Stimulated activated naive B cell treated with anti-CD40 and anti-IgM and Interleukin-4, amounts not matched to agents 10 μg/mL and 1 μg/mL and 100 μg/mL, for 72 hours (primary cell): ENCODE data around the gene PANX3.

Experiments
- ATAC-seq, 2 donors: fragments of 150-1000 bp; cut with Tn5 transposase; replicated peaks; 2 replicates each; pipeline ENCODE4 v1.10.0; 2021; ENCODE audit warnings: moderate library complexity in 1 of 2
- DNase-seq: peaks from one replicate; pipeline ENCODE4 v3.0.0; 2021
- H3K27ac Mint-ChIP-seq: one replicate; pipeline ENCODE4 v1.8.0; 2022; ENCODE audit warnings: mild to moderate bottlenecking, mixed read lengths
- H3K27me3 Mint-ChIP-seq, 2 donors: one replicate each; pipeline ENCODE4 v1.8.0; 2022; ENCODE audit warnings: mixed read lengths in 2 of 2
- H3K36me3 Mint-ChIP-seq, 2 donors: one replicate each; pipeline ENCODE4 v1.8.0; 2022; ENCODE audit warnings: mixed read lengths in 2 of 2, mild to moderate bottlenecking in 1 of 2
- H3K4me1 Mint-ChIP-seq, 2 donors: one replicate each; pipeline ENCODE4 v1.8.0; 2022; ENCODE audit warnings: mixed read lengths in 2 of 2, mild to moderate bottlenecking in 1 of 2
- H3K4me3 Mint-ChIP-seq, 2 donors: one replicate each; pipeline ENCODE4 v1.8.0; 2022; ENCODE audit warnings: mild to moderate bottlenecking in 2 of 2, mixed read lengths in 2 of 2, moderate library complexity in 1 of 2
- H3K9me3 Mint-ChIP-seq, 2 donors: one replicate each; pipeline ENCODE4 v1.8.0; 2022; ENCODE audit warnings: mixed read lengths in 2 of 2, mild to moderate bottlenecking in 1 of 2

The PANX3 gene, protein sequence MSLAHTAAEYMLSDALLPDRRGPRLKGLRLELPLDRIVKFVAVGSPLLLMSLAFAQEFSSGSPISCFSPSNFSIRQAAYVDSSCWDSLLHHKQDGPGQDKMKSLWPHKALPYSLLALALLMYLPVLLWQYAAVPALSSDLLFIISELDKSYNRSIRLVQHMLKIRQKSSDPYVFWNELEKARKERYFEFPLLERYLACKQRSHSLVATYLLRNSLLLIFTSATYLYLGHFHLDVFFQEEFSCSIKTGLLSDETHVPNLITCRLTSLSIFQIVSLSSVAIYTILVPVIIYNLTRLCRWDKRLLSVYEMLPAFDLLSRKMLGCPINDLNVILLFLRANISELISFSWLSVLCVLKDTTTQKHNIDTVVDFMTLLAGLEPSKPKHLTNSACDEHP

DNA sequence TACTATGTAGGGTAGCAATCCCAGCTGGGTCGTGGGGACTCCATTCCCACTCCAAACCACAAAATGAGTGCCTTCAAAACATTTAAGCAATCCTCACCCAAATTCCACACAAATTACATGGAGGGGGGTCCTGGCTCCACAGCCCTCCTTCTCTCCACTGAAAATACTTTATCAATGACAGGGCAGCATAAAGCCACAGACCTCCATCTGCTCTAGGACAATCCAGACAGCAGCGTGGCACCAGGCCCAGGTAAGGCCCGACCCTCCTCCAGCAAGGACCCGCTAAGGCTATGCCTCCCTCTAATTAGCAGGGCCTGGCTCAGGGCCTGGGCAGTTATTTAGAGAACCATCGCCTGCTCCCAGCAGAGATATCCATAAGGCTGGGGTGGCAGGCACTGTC lies at the start of gene PANX3:
Gene PANX3, plus strand, starts transcription at position 365 of the 400 bp plus-strand sequence. CDS start 129 bp downstream, outside the sequence.
- no peak within 1 kb of the TSS for H3K4me3 Mint-ChIP-seq
- H3K27ac Mint-ChIP-seq: no peak within 1 kb of the TSS
- peaks cover 11 to 23% of the 10 kb centered on the region in 2 donors for H3K27me3 Mint-ChIP-seq
- H3K36me3 Mint-ChIP-seq: no peaks in the 10 kb centered on the region
- no peaks in the 10 kb centered on the region for H3K9me3 Mint-ChIP-seq
- H3K4me1 Mint-ChIP-seq: peaks cover 0 to under 1% of the 10 kb centered on the region in 2 donors
- DNase-seq (no peak), ATAC-seq (no peak)

DNA sequence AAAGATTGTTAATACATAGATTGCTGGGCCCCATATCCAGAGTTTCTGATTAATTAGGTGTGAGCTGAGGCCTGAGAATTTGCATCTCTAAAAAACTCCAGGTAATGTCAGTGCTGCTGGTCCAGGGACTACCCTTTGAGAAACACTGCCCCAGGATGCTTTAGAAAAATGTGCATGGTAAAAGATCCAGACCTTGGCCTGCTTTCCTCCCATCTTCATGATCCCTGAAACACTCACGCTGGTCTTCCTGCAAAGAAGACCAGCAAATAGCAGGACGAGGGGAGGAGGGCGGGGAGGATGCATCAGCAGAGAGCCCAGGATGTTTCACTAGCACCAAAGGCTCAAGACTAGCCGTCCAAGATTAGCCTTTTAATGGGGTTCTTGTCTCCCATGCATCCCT lies 41.5 kb upstream of the PANX3 start, which contains the start of gene OR8A1:
Gene OR8A1, plus strand, starts transcription at position 301 of the 400 bp plus-strand sequence. CDS start 123 bp downstream, outside the sequence.
- no peak for ATAC-seq
- Mint-ChIP-seq H3K4me3 (no peak within 1 kb of the TSS), H3K27me3 (peaks cover 17 to 36% of the 10 kb centered on the region in 2 donors), H3K36me3 (no peaks in the 10 kb centered on the region), H3K9me3 (peaks cover 0 to 1% of the 10 kb centered on the region in 2 donors), H3K4me1 (no peaks in the 10 kb centered on the region), H3K27ac (no peak within 1 kb of the TSS)
- no peak for DNase-seq

DNA sequence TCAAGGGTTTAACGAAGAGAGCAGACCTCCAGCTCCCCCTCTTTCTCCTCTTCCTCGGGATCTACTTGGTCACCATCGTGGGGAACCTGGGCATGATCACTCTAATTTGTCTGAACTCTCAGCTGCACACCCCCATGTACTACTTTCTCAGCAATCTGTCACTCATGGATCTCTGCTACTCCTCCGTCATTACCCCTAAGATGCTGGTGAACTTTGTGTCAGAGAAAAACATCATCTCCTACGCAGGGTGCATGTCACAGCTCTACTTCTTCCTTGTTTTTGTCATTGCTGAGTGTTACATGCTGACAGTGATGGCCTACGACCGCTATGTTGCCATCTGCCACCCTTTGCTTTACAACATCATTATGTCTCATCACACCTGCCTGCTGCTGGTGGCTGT lies 41.1 kb upstream of the PANX3 start:
- Mint-ChIP-seq H3K4me3 (no peak overlapping the region), H3K27me3 (peaks cover 17 to 32% of the 10 kb centered on the region in 2 donors)

DNA sequence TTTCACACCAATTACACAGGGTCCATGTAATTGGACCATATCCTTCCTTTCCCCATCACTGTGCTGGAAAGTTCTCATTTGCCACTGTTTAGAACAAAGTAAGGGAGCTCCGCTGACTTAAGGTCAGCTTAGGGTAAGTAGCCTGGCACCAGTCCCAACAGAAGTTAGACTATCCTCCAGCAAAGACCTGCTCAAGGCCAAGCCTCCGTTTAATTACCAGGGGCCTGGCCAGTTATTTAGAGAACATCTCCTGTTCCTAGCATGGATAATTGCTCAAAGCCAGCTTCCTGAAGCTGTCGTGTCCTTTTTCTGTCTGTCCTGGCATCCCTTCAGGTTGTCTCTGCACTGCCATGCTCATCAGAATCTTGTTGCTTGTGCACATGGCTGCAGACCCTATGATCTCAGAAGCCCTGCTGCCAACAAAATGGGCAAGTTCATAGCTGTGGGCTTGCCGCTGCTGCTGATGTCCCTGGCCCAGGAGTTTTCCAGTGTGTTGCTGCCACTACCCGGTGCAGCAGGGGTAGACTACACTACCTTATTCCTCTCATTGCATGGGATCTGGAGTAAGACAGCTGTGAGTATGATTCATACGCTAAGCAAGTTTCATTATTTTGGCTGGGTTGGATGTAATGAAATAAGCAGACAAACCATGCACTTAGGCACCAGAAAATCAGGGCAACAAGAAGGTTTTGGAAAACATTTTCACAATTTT lies 33.4 kb upstream of the PANX3 start:
- no peaks in the 10 kb centered on the region for H3K4me1 Mint-ChIP-seq
- DNase-seq (no peak), ATAC-seq (no peak)
- peaks cover 0 to 1% of the 10 kb centered on the region in 2 donors for H3K9me3 Mint-ChIP-seq
- H3K36me3 Mint-ChIP-seq: no peaks in the 10 kb centered on the region
- H3K27me3 Mint-ChIP-seq: peaks cover 0 to 34% of the 10 kb centered on the region in 2 donors
- no peak overlapping the region for H3K27ac Mint-ChIP-seq
- H3K4me3 Mint-ChIP-seq: no peak overlapping the region

More for the DNA sequence above, 41.1 kb upstream of the PANX3 start:
- H3K27ac Mint-ChIP-seq: no peak overlapping the region
- DNase-seq: no peak
- no peaks in the 10 kb centered on the region for H3K4me1 Mint-ChIP-seq
- H3K9me3 Mint-ChIP-seq: peaks cover 0 to 1% of the 10 kb centered on the region in 2 donors
- H3K36me3 Mint-ChIP-seq: no peaks in the 10 kb centered on the region
- ATAC-seq: no peak

GRCh38 chr11:124578761-124579160 lies 32.5 kb upstream of the PANX3 start:
- ATAC-seq: no peak

DNA sequence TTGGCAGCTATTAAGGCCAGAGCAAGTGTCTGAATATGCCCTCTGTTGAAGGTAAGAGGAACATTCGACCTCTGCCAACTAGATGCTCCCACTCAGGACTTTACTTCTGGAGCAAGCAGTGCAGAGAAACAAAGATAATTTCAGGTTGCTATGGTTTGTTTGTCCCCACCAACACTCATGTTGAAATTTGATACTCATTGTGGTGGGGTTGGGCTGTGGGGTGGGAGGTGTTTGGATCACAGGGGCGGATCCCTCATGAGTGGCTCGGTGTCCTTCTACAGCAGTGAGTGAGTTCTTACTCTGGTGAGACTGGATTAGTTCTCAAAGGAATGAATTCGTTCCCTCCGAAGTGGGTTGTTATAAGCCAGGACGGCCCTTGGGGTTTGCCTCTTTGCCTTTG lies 29.4 kb upstream of the PANX3 start:
- DNase-seq (no peak), ATAC-seq (no peak)
- peaks cover 4 to 33% of the 10 kb centered on the region in 2 donors for H3K27me3 Mint-ChIP-seq
- no peak overlapping the region for H3K4me3 Mint-ChIP-seq
- no peak overlapping the region for H3K27ac Mint-ChIP-seq
- H3K36me3 Mint-ChIP-seq: no peaks in the 10 kb centered on the region
- no peaks in the 10 kb centered on the region for H3K9me3 Mint-ChIP-seq
- H3K4me1 Mint-ChIP-seq: peaks cover 2 to 4% of the 10 kb centered on the region in 2 donors

More at GRCh38 chr11:124578761-124579160, 32.5 kb upstream of the PANX3 start:
- Mint-ChIP-seq H3K27me3 (peaks cover 0 to 40% of the 10 kb centered on the region in 2 donors), H3K4me3 (no peak overlapping the region), H3K9me3 (peaks cover 0 to 1% of the 10 kb centered on the region in 2 donors), H3K36me3 (no peaks in the 10 kb centered on the region), H3K27ac (no peak overlapping the region), H3K4me1 (no peaks in the 10 kb centered on the region)
- DNase-seq: no peak

GRCh38 chr11:124582565-124582964 lies 28.7 kb upstream of the PANX3 start:
- Mint-ChIP-seq H3K4me3 (no peak overlapping the region), H3K27ac (no peak overlapping the region), H3K36me3 (no peaks in the 10 kb centered on the region), H3K9me3 (no peaks in the 10 kb centered on the region), H3K27me3 (peaks cover 11 to 40% of the 10 kb centered on the region in 2 donors), H3K4me1 (peaks cover 2 to 4% of the 10 kb centered on the region in 2 donors)
- no peak for ATAC-seq
- DNase-seq: no peak

DNA sequence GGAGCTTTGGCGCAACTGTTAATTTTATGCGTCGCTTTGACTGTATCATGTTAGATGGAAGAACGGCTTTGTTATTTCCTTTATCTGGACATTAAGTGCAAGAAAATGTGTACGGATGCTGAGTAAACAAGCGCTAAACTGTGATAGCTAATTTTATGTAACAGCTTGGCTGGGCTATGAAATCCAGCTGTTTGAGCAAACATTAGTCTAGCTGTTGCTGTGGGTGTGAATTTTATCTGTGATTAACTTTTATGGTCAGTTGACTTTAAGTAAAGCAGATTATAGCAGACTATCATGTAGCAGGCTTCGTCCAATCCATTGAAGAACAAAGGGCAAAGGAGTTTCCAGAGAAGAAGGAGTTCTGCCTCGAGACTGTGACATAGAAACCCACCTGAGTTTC lies 27.4 kb upstream of the PANX3 start:
- H3K27ac Mint-ChIP-seq: no peak overlapping the region
- no peaks in the 10 kb centered on the region for H3K36me3 Mint-ChIP-seq
- H3K9me3 Mint-ChIP-seq: no peaks in the 10 kb centered on the region
- peaks cover 16 to 36% of the 10 kb centered on the region in 2 donors for H3K27me3 Mint-ChIP-seq
- no peak overlapping the region for H3K4me3 Mint-ChIP-seq
- H3K4me1 Mint-ChIP-seq: peaks cover 2 to 4% of the 10 kb centered on the region in 2 donors
- DNase-seq (no peak), ATAC-seq (no peak)

- H3K36me3 Mint-ChIP-seq: no peaks in the 10 kb centered on the region
- DNase-seq: no peak
- no peaks in the 10 kb centered on the region for H3K9me3 Mint-ChIP-seq
- no peak for ATAC-seq
- no peak overlapping the region for H3K4me3 Mint-ChIP-seq
- peaks cover 2 to 4% of the 10 kb centered on the region in 2 donors for H3K4me1 Mint-ChIP-seq
- H3K27ac Mint-ChIP-seq: no peak overlapping the region
- peaks cover 16 to 38% of the 10 kb centered on the region in 2 donors for H3K27me3 Mint-ChIP-seq
Observed at GRCh38 chr11:124584681-124585372, 26.4 kb upstream of the PANX3 start.

DNA sequence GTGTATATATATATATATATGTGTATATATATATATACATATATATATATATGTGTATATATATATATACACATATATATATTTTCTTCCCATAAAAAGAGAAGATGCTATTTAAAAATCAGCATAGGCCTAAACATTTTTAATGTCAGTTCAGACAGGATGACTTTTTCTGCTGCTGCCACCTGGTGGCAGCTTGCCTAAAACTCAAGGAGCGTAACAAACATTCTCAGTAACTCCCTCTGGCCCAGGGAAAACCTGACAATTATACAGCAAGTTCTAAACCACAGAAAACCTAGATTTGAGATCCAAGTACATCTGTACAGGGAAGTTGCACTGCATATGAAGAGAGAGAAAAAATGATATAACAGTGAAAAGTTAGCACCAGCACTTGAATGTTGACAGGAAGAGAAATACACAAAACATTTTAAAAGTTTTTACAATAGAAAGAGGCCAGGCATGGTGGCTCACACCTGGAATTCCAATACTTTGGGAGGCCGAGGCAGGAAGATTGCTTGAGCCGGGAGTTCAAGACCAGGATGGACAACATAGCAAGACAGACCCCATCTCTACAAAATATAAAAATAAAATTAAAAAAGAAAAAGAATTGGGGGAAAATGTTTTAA lies 24.9 kb upstream of the PANX3 start:
- ATAC-seq (peak; percentile 45 to 51), DNase-seq (no peak)
- Mint-ChIP-seq H3K27me3 (peaks cover 21 to 36% of the 10 kb centered on the region in 2 donors), H3K36me3 (no peaks in the 10 kb centered on the region), H3K4me1 (peaks cover 2 to 4% of the 10 kb centered on the region in 2 donors), H3K4me3 (no peak overlapping the region), H3K27ac (no peak overlapping the region), H3K9me3 (no peaks in the 10 kb centered on the region)

DNA sequence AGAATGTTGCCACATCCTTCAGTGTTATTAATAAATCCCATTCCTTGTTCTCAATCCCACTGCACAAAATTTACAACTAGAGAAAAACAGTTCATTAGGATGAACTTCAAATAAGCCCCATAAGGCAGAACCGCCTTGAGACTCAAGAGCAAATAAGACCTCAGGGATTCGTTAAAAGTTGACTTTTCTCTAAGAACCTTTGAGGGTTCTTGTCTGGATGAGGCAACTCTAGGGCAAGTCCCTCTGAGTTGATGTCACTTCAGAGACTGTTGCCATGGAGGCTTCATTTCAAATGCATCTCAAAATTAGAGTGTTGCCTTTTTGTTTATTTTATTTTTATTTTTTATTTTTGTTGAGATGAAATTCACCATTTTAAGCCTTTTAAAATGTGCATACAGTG lies 19.8 kb upstream of the PANX3 start:
- H3K27me3 Mint-ChIP-seq: peaks cover 23 to 24% of the 10 kb centered on the region in 2 donors
- H3K4me3 Mint-ChIP-seq: no peak overlapping the region
- H3K9me3 Mint-ChIP-seq: no peaks in the 10 kb centered on the region
- no peaks in the 10 kb centered on the region for H3K36me3 Mint-ChIP-seq
- no peak for ATAC-seq
- peaks cover 0 to under 1% of the 10 kb centered on the region in 2 donors for H3K4me1 Mint-ChIP-seq
- DNase-seq: no peak
- H3K27ac Mint-ChIP-seq: no peak overlapping the region

GRCh38 chr11:124592627-124593026 lies 18.6 kb upstream of the PANX3 start:
- no peak for ATAC-seq
- Mint-ChIP-seq H3K9me3 (no peaks in the 10 kb centered on the region), H3K36me3 (no peaks in the 10 kb centered on the region)

DNA sequence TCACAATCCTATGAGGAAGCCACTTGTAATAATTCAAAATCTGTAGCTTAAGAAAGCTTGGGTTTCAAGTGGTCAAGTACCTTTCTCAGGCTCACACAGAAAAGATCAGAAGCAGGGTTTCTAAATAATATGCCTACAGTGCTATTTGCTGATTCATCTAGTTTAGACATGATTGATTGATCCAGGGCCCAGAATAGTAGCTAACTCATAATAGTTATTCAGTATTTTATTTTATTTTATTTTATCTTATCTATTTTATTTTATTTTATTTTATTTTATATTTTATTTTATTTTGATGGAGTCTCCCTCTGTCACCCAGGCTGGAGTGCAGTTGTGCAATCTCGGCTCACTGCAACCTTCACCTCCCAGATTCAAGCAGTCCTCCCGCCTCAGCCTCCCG lies 15.9 kb upstream of the PANX3 start:
- Mint-ChIP-seq H3K4me1 (no peaks in the 10 kb centered on the region), H3K27ac (no peak overlapping the region), H3K9me3 (no peaks in the 10 kb centered on the region), H3K4me3 (no peak overlapping the region), H3K36me3 (no peaks in the 10 kb centered on the region), H3K27me3 (peaks cover 24 to 31% of the 10 kb centered on the region in 2 donors)
- ATAC-seq (no peak), DNase-seq (no peak)

More at GRCh38 chr11:124592627-124593026, 18.6 kb upstream of the PANX3 start:
- H3K4me3 Mint-ChIP-seq: no peak overlapping the region
- no peak for DNase-seq
- peaks cover 25 to 26% of the 10 kb centered on the region in 2 donors for H3K27me3 Mint-ChIP-seq
- H3K4me1 Mint-ChIP-seq: no peaks in the 10 kb centered on the region
- H3K27ac Mint-ChIP-seq: no peak overlapping the region

DNA sequence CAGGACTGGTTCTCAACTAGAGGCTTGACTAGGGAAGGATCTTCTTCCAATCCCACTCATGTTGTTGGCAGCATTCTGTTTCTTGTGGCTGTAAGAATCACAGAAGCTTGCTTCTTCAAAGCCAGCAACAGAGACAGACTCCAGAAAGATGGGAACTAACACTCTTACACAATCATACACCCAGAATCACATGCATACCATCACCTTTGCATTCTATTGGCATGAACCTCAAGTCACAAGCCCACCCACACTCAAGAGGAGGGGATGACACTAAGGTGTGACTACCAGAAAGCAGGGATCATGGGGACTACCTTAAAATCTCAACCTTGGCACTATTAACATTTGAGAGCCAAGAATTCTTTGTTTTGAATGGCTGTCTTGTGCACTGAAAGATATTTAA lies 13.6 kb upstream of the PANX3 start:
- DNase-seq (no peak), ATAC-seq (no peak)
- H3K27me3 Mint-ChIP-seq: peaks cover 40 to 50% of the 10 kb centered on the region in 2 donors
- H3K27ac Mint-ChIP-seq: no peak overlapping the region
- no peaks in the 10 kb centered on the region for H3K9me3 Mint-ChIP-seq
- H3K4me3 Mint-ChIP-seq: no peak overlapping the region
- H3K36me3 Mint-ChIP-seq: no peaks in the 10 kb centered on the region
- no peaks in the 10 kb centered on the region for H3K4me1 Mint-ChIP-seq
